Erythroblast (primary cell): ENCODE measurements around the gene CT83.

Experiments used
- GATA1 ChIP-seq: IDR thresholded peaks from 2 replicates; pipeline ENCODE4 v1.6.1; 2011; ENCODE audit warnings: low read depth, mild to moderate bottlenecking, control low read depth, low read length, moderate library complexity
- POLR2A ChIP-seq: IDR thresholded peaks from 2 replicates; pipeline ENCODE4 v1.6.1; 2011; ENCODE audit warnings: mild to moderate bottlenecking, low read length

- TF ChIP-seq POLR2A (no peak), GATA1 (no peak)
These were observed 44.8 kb downstream of the CT83 start for GRCh38 chrX:116417968-116418367.
